ENCODE results near the gene C3orf70. TPM values are rescaled to one million over a fixed set of nuclear protein-coding genes. Genes with fewer than 3 reads are reported as not detected.

The C3orf70 gene
- total RNA-seq, 1 donor = not detected

DNA sequence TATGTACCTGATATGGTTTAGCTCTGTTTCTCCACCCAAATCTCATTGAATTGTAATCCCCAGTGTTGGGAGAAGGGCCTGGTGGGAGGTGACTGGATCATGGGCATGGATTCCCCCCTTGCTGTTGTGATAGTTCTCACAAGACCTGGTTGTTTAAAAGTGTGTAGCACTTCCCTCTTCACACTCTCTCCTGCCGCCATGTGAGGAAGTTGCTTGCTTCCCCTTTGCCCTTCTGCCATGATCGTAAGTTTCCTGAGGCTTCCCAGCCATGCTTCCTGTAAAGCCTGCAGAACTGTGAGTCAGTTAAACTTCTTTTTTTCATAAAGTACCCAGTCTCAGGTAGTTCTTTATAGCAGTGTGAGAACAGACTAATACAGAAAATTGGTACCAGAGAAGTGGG lies 93.1 kb downstream of the C3orf70 start:
- H3K9me3 ChIP-seq (ENCODE audit: low read depth, low read length) = peaks cover 7% of the 10 kb centered on the region
- H3K4me1 ChIP-seq (ENCODE audit: insufficient read depth, low read length) = peaks cover 8% of the 10 kb centered on the region
- no peak overlapping the region for H3K4me3 ChIP-seq (ENCODE audit: low read length)
- no peaks in the 10 kb centered on the region for H3K27me3 ChIP-seq (ENCODE audit: insufficient read depth, low read length)

DNA sequence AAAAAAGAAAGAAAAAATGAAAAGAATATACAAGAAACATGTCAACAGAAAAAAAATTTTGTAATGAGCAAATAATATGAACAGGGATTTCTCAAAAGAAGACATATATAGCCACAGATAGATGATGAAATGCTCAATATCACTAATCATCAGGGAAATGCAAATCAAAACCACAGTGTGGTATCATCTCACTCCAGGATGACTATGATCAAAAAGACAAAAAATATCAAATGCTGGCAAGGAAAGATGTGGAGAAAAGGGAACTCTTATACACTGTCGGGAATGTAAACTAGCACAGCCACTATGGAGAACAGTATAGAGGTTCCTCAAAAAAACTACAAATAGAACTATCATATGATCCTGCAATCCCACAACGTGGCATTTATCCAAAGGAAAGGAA lies 94.1 kb downstream of the C3orf70 start:
- no peak overlapping the region for H3K4me3 ChIP-seq (ENCODE audit: low read length)
- H3K9me3 ChIP-seq (ENCODE audit: low read depth, low read length) = peaks cover 7% of the 10 kb centered on the region
- H3K27me3 ChIP-seq (ENCODE audit: insufficient read depth, low read length) = no peaks in the 10 kb centered on the region
- H3K4me1 ChIP-seq (ENCODE audit: insufficient read depth, low read length) = peaks cover 8% of the 10 kb centered on the region

GRCh38 chr3:185057829-185058228 lies 95.0 kb downstream of the C3orf70 start:
- no peak overlapping the region for H3K4me3 ChIP-seq (ENCODE audit: low read length)
- peaks cover 7% of the 10 kb centered on the region for H3K9me3 ChIP-seq (ENCODE audit: low read depth, low read length)
- no peaks in the 10 kb centered on the region for H3K27me3 ChIP-seq (ENCODE audit: insufficient read depth, low read length)
- H3K4me1 ChIP-seq (ENCODE audit: insufficient read depth, low read length) = peaks cover 8% of the 10 kb centered on the region

GRCh38 chr3:185056908-185057307 lies 96.0 kb downstream of the C3orf70 start:
- Histone ChIP-seq H3K27me3 (ENCODE audit: insufficient read depth, low read length) (no peaks in the 10 kb centered on the region), H3K4me3 (ENCODE audit: low read length) (no peak overlapping the region), H3K4me1 (ENCODE audit: insufficient read depth, low read length) (peaks cover 8% of the 10 kb centered on the region), H3K9me3 (ENCODE audit: low read depth, low read length) (peaks cover 7% of the 10 kb centered on the region)

GRCh38 chr3:185052631-185053030 lies 100.2 kb downstream of the C3orf70 start:
- Histone ChIP-seq H3K4me3 (ENCODE audit: low read length) (no peak overlapping the region), H3K4me1 (ENCODE audit: insufficient read depth, low read length) (no peaks in the 10 kb centered on the region), H3K27me3 (ENCODE audit: insufficient read depth, low read length) (no peaks in the 10 kb centered on the region), H3K9me3 (ENCODE audit: low read depth, low read length) (no peaks in the 10 kb centered on the region)

- H3K4me3 ChIP-seq (ENCODE audit: low read length) = no peak overlapping the region
- H3K27me3 ChIP-seq (ENCODE audit: insufficient read depth, low read length) = no peaks in the 10 kb centered on the region
- no peaks in the 10 kb centered on the region for H3K9me3 ChIP-seq (ENCODE audit: low read depth, low read length)
- H3K4me1 ChIP-seq (ENCODE audit: insufficient read depth, low read length) = no peaks in the 10 kb centered on the region
These were observed 101.1 kb downstream of the C3orf70 start for GRCh38 chr3:185051801-185052200.

DNA sequence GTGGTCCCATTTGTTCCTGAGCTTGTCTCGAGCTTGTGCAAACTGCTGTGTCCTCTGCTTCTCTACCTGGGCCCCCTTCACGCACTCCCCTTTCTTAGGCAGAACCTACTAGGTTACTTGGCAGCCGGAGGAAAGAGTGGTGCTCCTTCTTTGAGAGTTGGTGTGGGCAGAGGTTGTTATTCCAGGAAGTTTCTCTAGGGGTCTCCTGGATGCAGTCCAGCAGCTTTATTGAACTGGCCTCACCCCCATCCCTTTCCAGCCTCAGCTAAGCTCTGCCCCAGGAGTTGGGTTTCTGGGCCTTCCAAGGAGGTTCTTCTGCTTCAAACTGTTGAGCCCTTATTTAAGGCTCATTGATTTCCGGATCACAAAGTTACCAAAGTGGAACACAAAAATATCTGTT lies 103.2 kb downstream of the C3orf70 start:
- Histone ChIP-seq H3K4me3 (ENCODE audit: low read length) (no peak overlapping the region), H3K4me1 (ENCODE audit: insufficient read depth, low read length) (no peaks in the 10 kb centered on the region), H3K9me3 (ENCODE audit: low read depth, low read length) (no peaks in the 10 kb centered on the region), H3K27me3 (ENCODE audit: insufficient read depth, low read length) (no peaks in the 10 kb centered on the region)

GRCh38 chr3:185046603-185047002 lies 106.3 kb downstream of the C3orf70 start:
- Histone ChIP-seq H3K4me1 (ENCODE audit: insufficient read depth, low read length) (no peaks in the 10 kb centered on the region), H3K4me3 (ENCODE audit: low read length) (no peak overlapping the region), H3K9me3 (ENCODE audit: low read depth, low read length) (no peaks in the 10 kb centered on the region), H3K27me3 (ENCODE audit: insufficient read depth, low read length) (no peaks in the 10 kb centered on the region)

GRCh38 chr3:185046164-185046515 lies 106.7 kb downstream of the C3orf70 start:
- no peaks in the 10 kb centered on the region for H3K27me3 ChIP-seq (ENCODE audit: insufficient read depth, low read length)
- no peak overlapping the region for H3K4me3 ChIP-seq (ENCODE audit: low read length)
- H3K4me1 ChIP-seq (ENCODE audit: insufficient read depth, low read length) = no peaks in the 10 kb centered on the region
- no peaks in the 10 kb centered on the region for H3K9me3 ChIP-seq (ENCODE audit: low read depth, low read length)

- H3K27me3 ChIP-seq (ENCODE audit: insufficient read depth, low read length) = no peaks in the 10 kb centered on the region
- no peaks in the 10 kb centered on the region for H3K4me1 ChIP-seq (ENCODE audit: insufficient read depth, low read length)
- peaks cover 7% of the 10 kb centered on the region for H3K9me3 ChIP-seq (ENCODE audit: low read depth, low read length)
- no peak overlapping the region for H3K4me3 ChIP-seq (ENCODE audit: low read length)
These were observed 110.4 kb downstream of the C3orf70 start for GRCh38 chr3:185042312-185043050.

DNA sequence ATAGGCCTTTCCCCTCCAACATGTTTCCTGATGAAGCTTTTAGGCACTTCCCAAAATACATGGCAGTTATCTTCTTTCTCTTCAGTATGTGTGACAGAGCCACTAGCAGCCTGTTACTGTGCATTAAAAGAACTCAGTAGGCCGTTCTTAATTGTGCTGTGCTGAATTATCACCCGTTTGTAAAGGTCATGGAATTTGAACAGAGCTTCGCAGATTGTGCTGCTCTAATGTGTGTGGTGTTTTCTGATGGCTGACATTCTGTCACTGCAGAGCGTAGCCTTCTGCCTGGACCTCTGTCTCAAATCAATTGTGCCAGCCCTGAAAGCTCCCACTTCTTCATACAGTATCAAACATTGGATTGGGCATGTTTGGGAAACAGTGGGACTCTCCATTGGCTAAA lies 111.3 kb downstream of the C3orf70 start:
- Histone ChIP-seq H3K4me3 (ENCODE audit: low read length) (no peak overlapping the region), H3K27me3 (ENCODE audit: insufficient read depth, low read length) (no peaks in the 10 kb centered on the region), H3K4me1 (ENCODE audit: insufficient read depth, low read length) (no peaks in the 10 kb centered on the region), H3K9me3 (ENCODE audit: low read depth, low read length) (peaks cover 16% of the 10 kb centered on the region)

DNA sequence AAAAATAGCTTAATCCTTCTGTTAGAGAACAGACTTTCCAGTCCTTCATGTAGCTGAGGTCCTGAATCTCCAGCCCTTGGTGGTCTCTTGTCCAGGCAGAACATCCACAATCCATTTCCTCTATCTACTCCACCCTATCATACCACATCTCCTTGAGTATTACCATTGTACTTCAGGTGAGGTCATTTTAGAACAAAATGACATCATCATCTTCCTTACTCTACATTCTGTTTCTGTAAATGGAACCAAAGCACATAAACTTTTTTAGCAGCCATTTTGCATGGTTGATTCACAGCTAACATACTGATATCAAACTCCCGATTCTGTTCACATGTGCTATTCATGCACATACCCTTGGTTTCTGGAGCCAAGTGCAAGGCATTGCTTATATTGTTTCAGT lies 112.4 kb downstream of the C3orf70 start:
- H3K4me3 ChIP-seq (ENCODE audit: low read length) = no peak overlapping the region
- H3K27me3 ChIP-seq (ENCODE audit: insufficient read depth, low read length) = no peaks in the 10 kb centered on the region
- H3K9me3 ChIP-seq (ENCODE audit: low read depth, low read length) = peaks cover 25% of the 10 kb centered on the region
- H3K4me1 ChIP-seq (ENCODE audit: insufficient read depth, low read length) = no peaks in the 10 kb centered on the region

- peaks cover 25% of the 10 kb centered on the region for H3K9me3 ChIP-seq (ENCODE audit: low read depth, low read length)
- H3K4me1 ChIP-seq (ENCODE audit: insufficient read depth, low read length) = no peaks in the 10 kb centered on the region
- H3K27me3 ChIP-seq (ENCODE audit: insufficient read depth, low read length) = no peaks in the 10 kb centered on the region
- no peak overlapping the region for H3K4me3 ChIP-seq (ENCODE audit: low read length)
These were observed 115.1 kb downstream of the C3orf70 start for GRCh38 chr3:185037801-185038200.

DNA sequence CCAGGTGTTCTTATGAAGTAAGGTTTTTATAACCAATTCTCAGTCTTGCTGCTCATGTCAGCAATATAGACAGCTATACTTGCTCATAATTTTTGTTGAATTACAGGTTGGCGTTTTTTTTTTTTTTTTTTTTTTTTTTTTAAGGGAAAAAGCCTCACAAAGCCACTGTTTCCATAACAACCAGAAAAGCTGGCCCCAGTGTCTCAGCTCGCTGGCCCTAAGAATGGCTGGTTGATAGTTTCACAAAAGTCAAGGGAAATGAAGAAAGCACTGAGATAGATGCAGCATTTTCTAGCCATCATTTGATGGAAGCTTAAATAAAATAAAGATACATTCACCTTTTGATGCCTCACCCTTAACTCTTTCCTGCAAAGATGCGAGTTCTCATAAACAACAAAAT lies 121.9 kb downstream of the C3orf70 start:
- Histone ChIP-seq H3K4me1 (ENCODE audit: insufficient read depth, low read length) (no peaks in the 10 kb centered on the region), H3K9me3 (ENCODE audit: low read depth, low read length) (peaks cover 3% of the 10 kb centered on the region), H3K4me3 (ENCODE audit: low read length) (no peak overlapping the region), H3K27me3 (ENCODE audit: insufficient read depth, low read length) (no peaks in the 10 kb centered on the region)

DNA sequence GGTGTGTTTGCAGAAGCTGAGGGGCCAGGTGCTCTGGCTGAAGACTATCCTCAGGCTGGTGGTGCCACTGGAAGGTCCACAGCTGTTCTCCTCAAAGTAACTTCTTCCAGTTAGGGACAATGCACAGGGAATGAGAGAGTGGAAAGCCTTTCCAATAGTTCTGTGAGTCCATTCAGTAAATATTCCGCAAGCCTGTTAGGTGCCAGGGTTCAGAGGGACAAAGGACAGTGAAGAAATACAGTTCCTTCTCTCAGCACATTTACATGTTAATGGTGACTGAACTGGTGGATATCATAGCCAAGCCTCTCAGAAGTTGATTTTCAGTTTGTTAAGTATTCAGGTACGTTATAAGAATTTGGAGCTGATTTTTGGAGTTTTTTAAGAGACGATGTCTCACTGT lies 122.5 kb downstream of the C3orf70 start:
- no peaks in the 10 kb centered on the region for H3K4me1 ChIP-seq (ENCODE audit: insufficient read depth, low read length)
- H3K9me3 ChIP-seq (ENCODE audit: low read depth, low read length) = no peaks in the 10 kb centered on the region
- no peak overlapping the region for H3K4me3 ChIP-seq (ENCODE audit: low read length)
- no peaks in the 10 kb centered on the region for H3K27me3 ChIP-seq (ENCODE audit: insufficient read depth, low read length)

- H3K9me3 ChIP-seq (ENCODE audit: low read depth, low read length) = no peaks in the 10 kb centered on the region
- H3K4me3 ChIP-seq (ENCODE audit: low read length) = no peak overlapping the region
- no peaks in the 10 kb centered on the region for H3K4me1 ChIP-seq (ENCODE audit: insufficient read depth, low read length)
- no peaks in the 10 kb centered on the region for H3K27me3 ChIP-seq (ENCODE audit: insufficient read depth, low read length)
These were observed 123.8 kb downstream of the C3orf70 start for GRCh38 chr3:185029086-185029485.

All from mononuclear cell (primary cell).